IMR-90 (cell line): ENCODE measurements around the gene ADGRB3.

Experiments used
- CEBPB ChIP-seq: IDR thresholded peaks from 2 replicates; pipeline ENCODE4 v1.6.1; 2012; ENCODE audit warnings: low read depth, low read length, improper control_type of control experiment
- MAZ ChIP-seq: IDR thresholded peaks from 2 replicates; pipeline ENCODE4 v1.6.1; 2012; ENCODE audit warnings: low read depth, mild to moderate bottlenecking, low read length, improper control_type of control experiment, moderate library complexity, borderline replicate concordance
- MXI1 ChIP-seq: IDR thresholded peaks from 2 replicates; pipeline ENCODE4 v1.6.1; 2012; ENCODE audit warnings: low read depth, mild to moderate bottlenecking, low read length, moderate library complexity, borderline replicate concordance
- POLR2A ChIP-seq: IDR thresholded peaks from 2 replicates; pipeline ENCODE4 v1.6.1; 2012; ENCODE audit warnings: mild to moderate bottlenecking, low read depth, low read length
- RAD21 ChIP-seq: IDR thresholded peaks from 2 replicates; pipeline ENCODE4 v1.6.1; 2012; ENCODE audit warnings: low read length, improper control_type of control experiment
- RCOR1 ChIP-seq: IDR thresholded peaks from 2 replicates; pipeline ENCODE4 v1.6.1; 2012; ENCODE audit warnings: mild to moderate bottlenecking, low read length, improper control_type of control experiment; ENCODE audit not compliant: insufficient replicate concordance
- SMC3 ChIP-seq: fragments of 150-350 bp; IDR thresholded peaks from 2 replicates; pipeline ENCODE4 v1.6.1; 2016; ENCODE audit warnings: low read depth, mild to moderate bottlenecking, antibody characterized with exemption, low read length, moderate library complexity
- USF2 ChIP-seq: fragments of 150-350 bp; IDR thresholded peaks from 2 replicates; pipeline ENCODE4 v1.6.1; 2017; ENCODE audit warnings: mild to moderate bottlenecking, antibody characterized with exemption, low read length, low read depth
- TF ChIP-seq, protein P1 (sequence below): conservative IDR thresholded peaks from 2 replicates; pipeline ENCODE4 v1.5.1; 2012; ENCODE audit warnings: mild to moderate bottlenecking, low read depth, low read length, improper control_type of control experiment

GRCh38 chr6:68635412-68635705 is 277 bp downstream of the ADGRB3 start:
- TF ChIP-seq, protein P1, sequence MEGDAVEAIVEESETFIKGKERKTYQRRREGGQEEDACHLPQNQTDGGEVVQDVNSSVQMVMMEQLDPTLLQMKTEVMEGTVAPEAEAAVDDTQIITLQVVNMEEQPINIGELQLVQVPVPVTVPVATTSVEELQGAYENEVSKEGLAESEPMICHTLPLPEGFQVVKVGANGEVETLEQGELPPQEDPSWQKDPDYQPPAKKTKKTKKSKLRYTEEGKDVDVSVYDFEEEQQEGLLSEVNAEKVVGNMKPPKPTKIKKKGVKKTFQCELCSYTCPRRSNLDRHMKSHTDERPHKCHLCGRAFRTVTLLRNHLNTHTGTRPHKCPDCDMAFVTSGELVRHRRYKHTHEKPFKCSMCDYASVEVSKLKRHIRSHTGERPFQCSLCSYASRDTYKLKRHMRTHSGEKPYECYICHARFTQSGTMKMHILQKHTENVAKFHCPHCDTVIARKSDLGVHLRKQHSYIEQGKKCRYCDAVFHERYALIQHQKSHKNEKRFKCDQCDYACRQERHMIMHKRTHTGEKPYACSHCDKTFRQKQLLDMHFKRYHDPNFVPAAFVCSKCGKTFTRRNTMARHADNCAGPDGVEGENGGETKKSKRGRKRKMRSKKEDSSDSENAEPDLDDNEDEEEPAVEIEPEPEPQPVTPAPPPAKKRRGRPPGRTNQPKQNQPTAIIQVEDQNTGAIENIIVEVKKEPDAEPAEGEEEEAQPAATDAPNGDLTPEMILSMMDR = no peak
- no peak for TF ChIP-seq RAD21
- no peak for TF ChIP-seq POLR2A
- TF ChIP-seq CEBPB = no peak
- no peak for TF ChIP-seq RCOR1
- no peak for TF ChIP-seq USF2
- no peak for TF ChIP-seq MXI1
- no peak for TF ChIP-seq MAZ
- TF ChIP-seq SMC3 = no peak
